H9 (cell line): ENCODE results near the gene PLA2G12B. TPM values are rescaled to one million over a fixed set of nuclear protein-coding genes. Genes with fewer than 3 reads are reported as not detected.

Experiments used
- DNase-seq: peaks from one replicate; pipeline ENCODE4 v3.0.0-alpha.2; 2017
- H2AFZ ChIP-seq: one replicate; pipeline ENCODE4 v1.6.1; 2013; ENCODE audit warnings: mild to moderate bottlenecking, low read length, control low read depth, moderate library complexity
- H2AK5ac ChIP-seq: 2 replicates; pipeline ENCODE4 v1.6.1; 2013; ENCODE audit warnings: low read length, control low read depth, mixed read lengths; ENCODE audit not compliant: insufficient read length
- H2BK120ac ChIP-seq: one replicate; pipeline ENCODE4 v1.6.1; 2013; ENCODE audit warnings: low read depth, mild to moderate bottlenecking, low read length, control low read depth, inconsistent platforms; ENCODE audit not compliant: poor library complexity, severe bottlenecking
- H2BK12ac ChIP-seq: 2 replicates; pipeline ENCODE4 v1.6.1; 2013; ENCODE audit warnings: low read length, control low read depth, mixed read lengths, low read depth; ENCODE audit not compliant: insufficient read length
- H2BK15ac ChIP-seq: 2 replicates; pipeline ENCODE4 v1.6.1; 2013; ENCODE audit warnings: low read depth, low read length, control low read depth
- H2BK20ac ChIP-seq: one replicate; pipeline ENCODE4 v1.6.1; 2013; ENCODE audit warnings: low read depth, mild to moderate bottlenecking, low read length, control low read depth, inconsistent platforms; ENCODE audit not compliant: poor library complexity, severe bottlenecking
- H2BK5ac ChIP-seq: 2 replicates; pipeline ENCODE4 v1.6.1; 2013; ENCODE audit warnings: low read length, control low read depth, mixed read lengths; ENCODE audit not compliant: insufficient read length
- H3K14ac ChIP-seq: 2 replicates; pipeline ENCODE4 v1.6.1; 2013; ENCODE audit warnings: low read length, control low read depth; ENCODE audit not compliant: insufficient read depth
- H3K18ac ChIP-seq: 2 replicates; pipeline ENCODE4 v1.6.1; 2013; ENCODE audit warnings: low read depth, mild to moderate bottlenecking, mixed read lengths, low read length, control low read depth; ENCODE audit not compliant: insufficient read length
- H3K23ac ChIP-seq: 2 replicates; pipeline ENCODE4 v1.6.1; 2013; ENCODE audit warnings: low read length, control low read depth, mixed read lengths, low read depth; ENCODE audit not compliant: insufficient read length
- H3K23me2 ChIP-seq: 2 replicates; pipeline ENCODE4 v1.6.1; 2013; ENCODE audit warnings: low read depth, mild to moderate bottlenecking, mixed read lengths, low read length, control low read depth; ENCODE audit not compliant: insufficient read length, poor library complexity, severe bottlenecking
- H3K27ac ChIP-seq: 2 replicates; pipeline ENCODE4 v1.5.1; 2013; ENCODE audit warnings: low read length, control low read depth, mixed read lengths, low read depth; ENCODE audit not compliant: insufficient read length
- H3K27me3 ChIP-seq: 2 replicates; pipeline ENCODE4 v1.6.1; 2013; ENCODE audit warnings: low read length, control low read depth, inconsistent platforms; ENCODE audit not compliant: insufficient read depth
- H3K4ac ChIP-seq: 2 replicates; pipeline ENCODE4 v1.6.1; 2013; ENCODE audit warnings: low read depth, mild to moderate bottlenecking, control low read depth, inconsistent platforms, low read length, moderate library complexity
- H3K4me1 ChIP-seq: 2 replicates; pipeline ENCODE4 v1.6.1; 2013; ENCODE audit warnings: low read length, control low read depth, inconsistent platforms; ENCODE audit not compliant: insufficient read depth
- H3K4me2 ChIP-seq: 2 replicates; pipeline ENCODE4 v1.6.1; 2013; ENCODE audit warnings: low read length, control low read depth, mixed read lengths; ENCODE audit not compliant: insufficient read length, insufficient read depth
- H3K56ac ChIP-seq: 2 replicates; pipeline ENCODE4 v1.6.1; 2013; ENCODE audit warnings: low read depth, mild to moderate bottlenecking, mixed read lengths, low read length, control low read depth; ENCODE audit not compliant: insufficient read length
- H3K79me1 ChIP-seq: 2 replicates; pipeline ENCODE4 v1.6.1; 2013; ENCODE audit warnings: low read depth, mild to moderate bottlenecking, moderate library complexity, low read length, control low read depth, inconsistent platforms; ENCODE audit not compliant: insufficient read depth, poor library complexity, severe bottlenecking
- H3K79me2 ChIP-seq: 2 replicates; pipeline ENCODE4 v1.6.1; 2013; ENCODE audit warnings: low read length, control low read depth, inconsistent platforms; ENCODE audit not compliant: insufficient read depth
- H3K9ac ChIP-seq: 2 replicates; pipeline ENCODE4 v1.6.1; 2013; ENCODE audit warnings: low read length, control low read depth, mixed read lengths; ENCODE audit not compliant: insufficient read length; ENCODE audit errors: extremely low read depth
- H3K9me3 ChIP-seq: one replicate; pipeline ENCODE4 v1.6.1; 2013; ENCODE audit warnings: low read depth, low read length, inconsistent platforms; ENCODE audit not compliant: control insufficient read depth
- H3T11ph ChIP-seq: one replicate; pipeline ENCODE4 v1.6.1; 2013; ENCODE audit warnings: mild to moderate bottlenecking, low read length, control low read depth, inconsistent platforms
- H4K20me1 ChIP-seq: one replicate; pipeline ENCODE4 v1.6.1; 2013; ENCODE audit not compliant: control insufficient read depth, insufficient read length, insufficient read depth
- H4K5ac ChIP-seq: 2 replicates; pipeline ENCODE4 v1.6.1; 2013; ENCODE audit warnings: low read depth, mild to moderate bottlenecking, mixed read lengths, low read length, control low read depth; ENCODE audit not compliant: insufficient read length
- H4K8ac ChIP-seq: replicated peaks from 2 replicates; pipeline ENCODE4 v1.6.1; 2013; ENCODE audit warnings: low read length, control low read depth, mixed read lengths, low read depth; ENCODE audit not compliant: insufficient read length
- H4K91ac ChIP-seq: 2 replicates; pipeline ENCODE4 v1.6.1; 2013; ENCODE audit warnings: low read depth, mild to moderate bottlenecking, moderate library complexity, mixed read lengths, low read length, control low read depth; ENCODE audit not compliant: insufficient read length
- H3K27ac Mint-ChIP-seq, 3 experiments: 2 replicates in 2 of 3; 3 replicates in 1 of 3; pipeline ENCODE4 v1.8.0; 2020 to 2021; ENCODE audit warnings: mixed read lengths in 3 of 3, mild to moderate bottlenecking in 1 of 3, moderate library complexity in 1 of 3
- H3K27me3 Mint-ChIP-seq: 2 replicates; pipeline ENCODE4 v1.8.0; 2021; ENCODE audit warnings: low read depth, mild to moderate bottlenecking, moderate library complexity, mixed read lengths
- H3K36me3 Mint-ChIP-seq, 3 experiments: 2 replicates in 2 of 3; 3 replicates in 1 of 3; pipeline ENCODE4 v1.8.0; 2020 to 2021; ENCODE audit warnings: low read depth in 3 of 3, mixed read lengths in 3 of 3; ENCODE audit not compliant: insufficient read depth in 1 of 3
- H3K4me1 Mint-ChIP-seq, 2 experiments: 2 replicates each; pipeline ENCODE4 v1.8.0; 2020; ENCODE audit warnings: mixed read lengths in 2 of 2
- H3K4me3 Mint-ChIP-seq, 2 experiments: 2 replicates in 1 of 2; 3 replicates in 1 of 2; pipeline ENCODE4 v1.8.0; 2020 to 2021; ENCODE audit warnings: mild to moderate bottlenecking in 2 of 2, mixed read lengths in 2 of 2, moderate library complexity in 1 of 2
- H3K9me3 Mint-ChIP-seq, 2 experiments: 2 replicates in 1 of 2; 3 replicates in 1 of 2; pipeline ENCODE4 v1.8.0; 2020; ENCODE audit warnings: mild to moderate bottlenecking in 2 of 2, mixed read lengths in 2 of 2, moderate library complexity in 1 of 2
- CTCF ChIP-seq: fragments of 200-600 bp; sonication (generic); conservative IDR thresholded peaks from 3 replicates; pipeline ENCODE4 v1.8.0; 2021; ENCODE audit warnings: antibody characterized with exemption, mild to moderate bottlenecking
- WGBS: extraction: QIAGEN DNeasy Blood & Tissue Kit; methylation state at CpG from one replicate; pipeline ENCODE4 v1.1.7; 2013; ENCODE audit warnings: missing lambda C conversion rate, low lambda C conversion rate, mixed read lengths; ENCODE audit not compliant: insufficient read length; ENCODE audit errors: extremely low coverage; 5-methylcytosine and 5-hydroxymethylcytosine counted together
- total RNA-seq: library from RNA; stranded (reverse); gene quantifications from 2 replicates; pipeline ENCODE4 v1.2.1, GENCODE V29; 2021

Gene PLA2G12B
- total RNA-seq, 1 experiment from 2014 or later = not detected

- Mint-ChIP-seq H3K27ac (no peak overlapping the region), H3K9me3 (no peaks in the 10 kb centered on the region), H3K4me1 (no peaks in the 10 kb centered on the region), H3K36me3 (no peaks in the 10 kb centered on the region), H3K27me3 (no peaks in the 10 kb centered on the region; the same call in 1 of the 2 replicates), H3K4me3 (no peak overlapping the region)
- TF ChIP-seq CTCF = no peak
- no peaks in the 10 kb centered on the region for H3K4me1 ChIP-seq
- no peak overlapping the region for H3K27ac ChIP-seq
- H3K14ac ChIP-seq = no peak overlapping the region
- no peak overlapping the region for H3K56ac ChIP-seq
- H2BK20ac ChIP-seq = no peak overlapping the region
- H2BK5ac ChIP-seq = no peak overlapping the region
- H3K4ac ChIP-seq = no peak overlapping the region
- H2AFZ ChIP-seq = no peak overlapping the region
- H4K20me1 ChIP-seq = no peaks in the 10 kb centered on the region
- H4K91ac ChIP-seq = no peak overlapping the region
- no peak overlapping the region for H3T11ph ChIP-seq
- H3K79me1 ChIP-seq = no peaks in the 10 kb centered on the region
- H2AK5ac ChIP-seq = no peak overlapping the region
- no peak overlapping the region for H3K23ac ChIP-seq
- no peaks in the 10 kb centered on the region for H3K79me2 ChIP-seq
- H3K4me2 ChIP-seq = no peak overlapping the region
- no peak overlapping the region for H3K18ac ChIP-seq
- H2BK15ac ChIP-seq = no peak overlapping the region
- DNase-seq = no peak
- WGBS = no CpG with 5 or more reads among the region's 5 CpGs
- H3K9ac ChIP-seq = no peak overlapping the region
- no peak overlapping the region for H4K8ac ChIP-seq
- no peak overlapping the region for H2BK12ac ChIP-seq
- no peaks in the 10 kb centered on the region for H3K9me3 ChIP-seq
- no peak overlapping the region for H4K5ac ChIP-seq
- H3K27me3 ChIP-seq = no peaks in the 10 kb centered on the region
- no peaks in the 10 kb centered on the region for H3K23me2 ChIP-seq
- no peak overlapping the region for H2BK120ac ChIP-seq
Measured at GRCh38 chr10:72928798-72929197, 25.8 kb downstream of the PLA2G12B start.
